K562 (cell line): ENCODE measurements around the gene OPRM1. TPM values are rescaled to one million over a fixed set of nuclear protein-coding genes. Genes with fewer than 3 reads are reported as not detected.

Experiments used
- ATAC-seq: fragments of 200-7000 bp; cut with Tn5 transposase; 3 replicates; pipeline ENCODE4 v1.9.1; 2020; ENCODE audit warnings: moderate library complexity
- BruUV-seq: library from RNA; stranded (reverse); fragments of 400-500 nt; replicated peaks from 2 replicates; lab custom pipeline; 2021; lab: Mats Ljungman, UMichigan
- CTCF ChIA-PET: fragments of 300-600 bp; formaldehyde crosslinking; extraction: SDS; loops from one replicate; lab custom pipeline; 2021; ENCODE audit warnings: low intra/inter-chr PET ratio; lab: Yijun Ruan, JAX
- POLR2A ChIA-PET: fragments of 300-600, 350-650 bp; sonication (Branson Sonifier 250); formaldehyde crosslinking; extraction: SDS; loops from one replicate; lab custom pipeline; 2021; ENCODE audit warnings: antibody characterized with exemption, inconsistent platforms; lab: Yijun Ruan, JAX
- DNase-seq, 4 experiments: peaks; one replicate each; pipeline versions ENCODE4 v3.0.0 to v3.0.0-alpha.2; 2011 to 2018; ENCODE audit warnings: low spot score in 3 of 4, mixed read lengths in 3 of 4; ENCODE audit errors: extremely low read depth in 1 of 4
- FAIRE-seq: peaks from 2 replicates; lab custom pipeline; 2011; peaks lifted over from hg19 to GRCh38; lab: Jason Lieb, UNC
- H2AFZ ChIP-seq: 2 replicates; pipeline ENCODE4 v1.6.0; 2011; ENCODE audit warnings: low read depth, low read length, control low read depth, inconsistent platforms
- H3K27ac ChIP-seq: fragments of 200-600 bp; 3 replicates; pipeline ENCODE4 v1.8.0; 2011; ENCODE audit warnings: low read depth, mild to moderate bottlenecking, control low read depth, inconsistent platforms, low read length, moderate library complexity, mixed read lengths; ENCODE audit errors: extremely low read depth
- H3K27me3 ChIP-seq, 2 experiments: fragments of 300-600 bp in 1 of 2; 2 replicates in 1 of 2; 3 replicates in 1 of 2; pipeline versions ENCODE4 v1.6.0 to v1.8.0; 2011; ENCODE audit warnings: inconsistent platforms in 2 of 2, low read length in 2 of 2, mild to moderate bottlenecking in 1 of 2, mixed read lengths in 1 of 2, moderate library complexity in 1 of 2; ENCODE audit not compliant: control insufficient read depth in 2 of 2, insufficient read depth in 2 of 2
- H3K36me3 ChIP-seq: fragments of 300-600 bp; 3 replicates; pipeline ENCODE4 v1.8.0; 2011; ENCODE audit warnings: mild to moderate bottlenecking, low read length, inconsistent platforms; ENCODE audit not compliant: control insufficient read depth, insufficient read depth
- H3K4me1 ChIP-seq, 2 experiments: fragments of 200-600 bp in 1 of 2; replicated peaks in 1 of 2; 2 replicates in 1 of 2; 3 replicates in 1 of 2; pipeline versions ENCODE4 v1.5.1 to v1.8.0; 2011; ENCODE audit warnings: inconsistent platforms in 2 of 2, low read length in 2 of 2, mild to moderate bottlenecking in 1 of 2, mixed read lengths in 1 of 2, moderate library complexity in 1 of 2; ENCODE audit not compliant: control insufficient read depth in 2 of 2, insufficient read depth in 2 of 2
- H3K4me2 ChIP-seq: 2 replicates; pipeline ENCODE4 v1.6.1; 2011; ENCODE audit warnings: low read length, control low read depth, inconsistent platforms, mixed read lengths; ENCODE audit not compliant: insufficient read depth
- H3K4me3 ChIP-seq: fragments of 200-600 bp; sonication (generic), shearing (Covaris generic); 2 replicates; pipeline ENCODE4 v1.5.1; 2016; ENCODE audit warnings: control low read depth, inconsistent platforms
- H3K79me2 ChIP-seq: fragments of 200-600 bp; 3 replicates; pipeline ENCODE4 v1.8.0; 2011; ENCODE audit warnings: low read length, inconsistent platforms; ENCODE audit not compliant: control insufficient read depth, insufficient read depth
- H3K9ac ChIP-seq, 2 experiments: 2 replicates each; pipeline versions ENCODE4 v1.6.0 to v1.6.1; 2011; ENCODE audit warnings: low read depth in 2 of 2, low read length in 2 of 2, control low read depth in 1 of 2, inconsistent platforms in 1 of 2, mild to moderate bottlenecking in 1 of 2, mixed read lengths in 1 of 2; ENCODE audit not compliant: insufficient read depth in 1 of 2
- H3K9me1 ChIP-seq: one replicate; pipeline ENCODE4 v1.6.0; 2011; ENCODE audit warnings: inconsistent platforms, mild to moderate bottlenecking, low read length, moderate library complexity; ENCODE audit not compliant: control insufficient read depth, insufficient read depth
- H3K9me3 ChIP-seq: replicated peaks from 2 replicates; pipeline ENCODE4 v1.5.1; 2011; ENCODE audit warnings: low read depth, low read length, inconsistent platforms; ENCODE audit not compliant: control insufficient read depth, insufficient read depth
- H4K20me1 ChIP-seq: replicated peaks from 2 replicates; pipeline ENCODE4 v1.6.1; 2011; ENCODE audit warnings: low read length, inconsistent platforms, mixed read lengths; ENCODE audit not compliant: control insufficient read depth, insufficient read depth
- CAMTA2 ChIP-seq: fragments of 250-450 bp; sonication (Bioruptor Pico); conservative IDR thresholded peaks from 2 replicates; pipeline ENCODE4 v1.5.1; 2022
- FOXA3 ChIP-seq, 2 experiments: fragments of 450-650 bp in 1 of 2; sonication (generic) in 1 of 2; formaldehyde crosslinking; IDR thresholded peaks in 1 of 2; conservative IDR thresholded peaks in 1 of 2; 2 replicates each; pipeline versions ENCODE4 v1.4.0 to v1.8.0; 2020 to 2022; ENCODE audit warnings: mild to moderate bottlenecking in 2 of 2, missing genetic modification reagents in 1 of 2
- HINFP ChIP-seq: fragments of 450-650 bp; conservative IDR thresholded peaks from 2 replicates; pipeline ENCODE4 v1.6.1; 2016; ENCODE audit warnings: missing genetic modification characterization, low read depth, mild to moderate bottlenecking, control low read depth, missing compliant biosample characterization
- TAL1 ChIP-seq: fragments of 450-650 bp; IDR thresholded peaks from 2 replicates; pipeline ENCODE4 v1.6.1; 2016; ENCODE audit warnings: mild to moderate bottlenecking
- WGBS: fragments of 100-300 bp; shearing (Covaris generic); methylation state at CpG from one replicate; pipeline ENCODE4 v1.1.6; 2016; ENCODE audit warnings: low coverage, mixed read lengths; ENCODE audit not compliant: insufficient coverage; ENCODE audit errors: missing lambda C conversion rate; 5-methylcytosine and 5-hydroxymethylcytosine counted together
- in situ Hi-C: fragments of 300-500 bp; cut with MboI; formaldehyde crosslinking; loops from 4 replicates; pipeline ENCODE4 v1.15.0; 2018; ENCODE audit warnings: inconsistent platforms, mixed read lengths
- intact Hi-C: fragments of 100-400 bp; cut with micrococcal nuclease; formaldehyde crosslinking; loops from 2 replicates; pipeline ENCODE4 v1.14.2; 2022
- polyA plus RNA-seq, 8 experiments: library from polyadenylated mRNA; depleted of rRNA in 4 of 8; stranded (reverse) in 5 of 8; unstranded in 3 of 8; fragments of >200 nt; fragmentation: Nextera tagmentation in 2 of 8; fragmentation: Illumina TruSeq in 1 of 8; extraction: Ambion mirVana in 2 of 8; extraction: Trizol in 1 of 8; gene quantifications; 2 replicates each; pipeline versions ENCODE4 v1.2.1 to v1.2.3, GENCODE V29; 2011 to 2014; ENCODE audit warnings: inconsistent platforms in 1 of 8, missing spikeins in 1 of 8
- total RNA-seq, 7 experiments: library from RNA; depleted of rRNA in 6 of 7; stranded (reverse); fragments of >200 nt in 6 of 7; fragmentation: Illumina TruSeq in 2 of 7; extraction: Trizol in 2 of 7; gene quantifications; 2 replicates each; pipeline versions ENCODE4 v1.2.1 to v1.2.3, GENCODE V29; 2011 to 2021; ENCODE audit warnings: low replicate concordance in 1 of 7
- TF ChIP-seq, protein P1 (sequence below): fragments of 450-650 bp; IDR thresholded peaks from 2 replicates; pipeline ENCODE4 v1.6.1; 2016; ENCODE audit warnings: antibody characterized with exemption
- TF ChIP-seq, protein P2 (sequence below): fragments of 250-450 bp; sonication (Bioruptor Pico); IDR thresholded peaks from 2 replicates; pipeline ENCODE4 v1.5.0; 2020; ENCODE audit warnings: mild to moderate bottlenecking, borderline replicate concordance

The OPRM1 gene
- total and polyA plus RNA-seq, 9 of the 15 experiments (the other 6 are each of a cell fraction or from before 2014, with no cell fraction given) = not detected

DNA sequence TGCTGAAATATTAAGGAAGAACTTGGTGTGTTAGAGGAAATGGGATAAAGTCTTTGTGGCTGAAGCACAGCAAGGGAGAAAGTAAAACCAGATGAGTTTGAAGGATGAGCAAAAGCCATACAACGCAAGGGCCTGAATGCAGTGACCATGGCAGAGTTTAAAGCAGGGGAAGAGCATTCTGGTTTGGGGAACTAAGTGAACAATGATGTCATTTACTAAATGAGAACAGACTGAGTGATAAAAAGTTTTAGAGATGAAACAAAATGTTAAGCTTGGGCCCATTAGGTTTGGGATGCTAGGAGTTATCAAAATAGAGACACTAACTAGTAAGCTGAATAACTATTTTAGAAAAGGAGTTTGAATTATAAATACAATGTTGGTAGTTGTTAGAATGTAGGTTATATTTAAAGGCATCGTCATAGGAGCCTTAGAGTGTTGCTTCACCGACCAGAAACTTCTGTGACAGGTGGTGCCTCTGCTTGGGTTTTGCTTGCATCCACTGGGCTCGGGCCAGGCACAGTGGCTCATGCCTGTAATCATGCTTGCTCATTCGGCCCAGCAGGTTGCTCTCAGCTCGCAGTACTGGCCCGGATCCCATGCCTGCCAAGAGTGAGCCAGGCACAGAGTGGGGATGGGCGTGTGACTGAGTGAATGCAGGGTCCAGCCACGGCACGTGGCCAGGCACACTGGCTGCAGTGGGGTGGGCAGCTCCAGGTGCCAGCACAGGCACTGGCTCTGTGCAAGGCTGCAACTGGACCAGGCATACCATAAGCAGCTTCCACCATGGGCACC, 37.4 kb upstream of the OPRM1 start:
- Histone ChIP-seq H3K36me3 (no peaks in the 10 kb centered on the region), H3K27me3 (no peaks in the 10 kb centered on the region), H3K4me1 (no peaks in the 10 kb centered on the region), H2AFZ (no peak overlapping the region), H3K4me3 (no peak overlapping the region), H3K79me2 (no peaks in the 10 kb centered on the region), H4K20me1 (no peaks in the 10 kb centered on the region), H3K4me2 (no peak overlapping the region), H3K9me3 (no peaks in the 10 kb centered on the region; the same call in none of the 2 replicates), H3K9ac (no peak overlapping the region), H3K9me1 (no peaks in the 10 kb centered on the region), H3K27ac (no peak overlapping the region)
- in situ Hi-C loops (no loop called here), intact Hi-C loops (no loop called here)
- DNase-seq (no peak), ATAC-seq (no peak), FAIRE-seq (no peak)
- TF ChIP-seq HINFP (tag) = no peak
- TF ChIP-seq, protein P1, sequence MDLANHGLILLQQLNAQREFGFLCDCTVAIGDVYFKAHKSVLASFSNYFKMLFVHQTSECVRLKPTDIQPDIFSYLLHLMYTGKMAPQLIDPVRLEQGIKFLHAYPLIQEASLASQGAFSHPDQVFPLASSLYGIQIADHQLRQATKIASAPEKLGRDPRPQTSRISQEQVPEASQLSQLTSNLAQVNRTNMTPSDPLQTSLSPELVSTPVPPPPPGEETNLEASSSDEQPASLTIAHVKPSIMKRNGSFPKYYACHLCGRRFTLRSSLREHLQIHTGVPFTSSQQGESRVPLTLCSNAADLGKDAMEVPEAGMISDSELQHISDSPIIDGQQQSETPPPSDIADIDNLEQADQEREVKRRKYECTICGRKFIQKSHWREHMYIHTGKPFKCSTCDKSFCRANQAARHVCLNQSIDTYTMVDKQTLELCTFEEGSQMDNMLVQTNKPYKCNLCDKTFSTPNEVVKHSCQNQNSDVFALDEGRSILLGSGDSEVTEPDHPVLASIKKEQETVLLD = no peak
- TF ChIP-seq FOXA3 (CRISPR knock-in tag; conservative IDR thresholded peaks at IDR 0.05 in 1 of 2, IDR thresholded peaks at IDR 0.05 in 1 of 2) = no peak
- TF ChIP-seq, protein P2, sequence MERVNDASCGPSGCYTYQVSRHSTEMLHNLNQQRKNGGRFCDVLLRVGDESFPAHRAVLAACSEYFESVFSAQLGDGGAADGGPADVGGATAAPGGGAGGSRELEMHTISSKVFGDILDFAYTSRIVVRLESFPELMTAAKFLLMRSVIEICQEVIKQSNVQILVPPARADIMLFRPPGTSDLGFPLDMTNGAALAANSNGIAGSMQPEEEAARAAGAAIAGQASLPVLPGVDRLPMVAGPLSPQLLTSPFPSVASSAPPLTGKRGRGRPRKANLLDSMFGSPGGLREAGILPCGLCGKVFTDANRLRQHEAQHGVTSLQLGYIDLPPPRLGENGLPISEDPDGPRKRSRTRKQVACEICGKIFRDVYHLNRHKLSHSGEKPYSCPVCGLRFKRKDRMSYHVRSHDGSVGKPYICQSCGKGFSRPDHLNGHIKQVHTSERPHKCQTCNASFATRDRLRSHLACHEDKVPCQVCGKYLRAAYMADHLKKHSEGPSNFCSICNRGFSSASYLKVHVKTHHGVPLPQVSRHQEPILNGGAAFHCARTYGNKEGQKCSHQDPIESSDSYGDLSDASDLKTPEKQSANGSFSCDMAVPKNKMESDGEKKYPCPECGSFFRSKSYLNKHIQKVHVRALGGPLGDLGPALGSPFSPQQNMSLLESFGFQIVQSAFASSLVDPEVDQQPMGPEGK = no peak
- TF ChIP-seq TAL1 = no peak
- no peak for TF ChIP-seq CAMTA2
- POLR2A ChIA-PET = no interaction called here
- CTCF ChIA-PET = no interaction called here
- 0% methylated on average over 10 of the region's 10 CpGs for WGBS
- BruUV-seq = no TSS peak
